Fibroblast of villous mesenchyme (primary cell): ENCODE data around the gene STX3. TPM values are rescaled to one million over a fixed set of nuclear protein-coding genes. Genes with fewer than 3 reads are reported as not detected.
A peak's percentile ranks its signal among the peaks of the same experiment; 100 is the strongest.

Source experiments
- DNase-seq: peaks from one replicate; pipeline ENCODE4 v3.0.0-alpha.2; 2010; ENCODE audit warnings: low read depth
- H3K4me3 ChIP-seq: 2 replicates; pipeline ENCODE4 v1.5.1; 2011; ENCODE audit warnings: low read depth, mild to moderate bottlenecking, low read length
- CTCF ChIP-seq: IDR thresholded peaks from 2 replicates; pipeline ENCODE4 v1.5.1; 2012; ENCODE audit warnings: low read depth, mild to moderate bottlenecking, low read length; ENCODE audit not compliant: insufficient read depth
- total RNA-seq: library from RNA; depleted of rRNA; stranded (reverse); fragments of >200 nt; gene quantifications from 2 replicates; pipeline ENCODE4 v1.2.3, GENCODE V29; 2012

The STX3 gene
- total RNA-seq, 1 donor = 33.7 TPM

GRCh38 chr11:59785818-59786217 lies 30.6 kb downstream of the STX3 start:
- TF ChIP-seq CTCF = no peak
- no peak for DNase-seq
- H3K4me3 ChIP-seq = no peak overlapping the region

- DNase-seq = no peak
- no peak for TF ChIP-seq CTCF
- no peak overlapping the region for H3K4me3 ChIP-seq
Observed at GRCh38 chr11:59787255-59787588, 32.0 kb downstream of the STX3 start.

GRCh38 chr11:59787816-59788215 lies 32.6 kb downstream of the STX3 start:
- TF ChIP-seq CTCF = no peak
- DNase-seq = peak; percentile 70
- H3K4me3 ChIP-seq = no peak overlapping the region

GRCh38 chr11:59791639-59792038 lies 36.5 kb downstream of the STX3 start:
- DNase-seq = peak; percentile 72
- H3K4me3 ChIP-seq = no peak overlapping the region
- no peak for TF ChIP-seq CTCF

- no peak overlapping the region for H3K4me3 ChIP-seq
- no peak for DNase-seq
- no peak for TF ChIP-seq CTCF
Observed at GRCh38 chr11:59792507-59792906, 37.3 kb downstream of the STX3 start.

- TF ChIP-seq CTCF = no peak
- no peak for DNase-seq
- H3K4me3 ChIP-seq = no peak overlapping the region
Observed at GRCh38 chr11:59794417-59794816, 39.2 kb downstream of the STX3 start.

- no peak for TF ChIP-seq CTCF
- no peak overlapping the region for H3K4me3 ChIP-seq
- DNase-seq = no peak
Observed at GRCh38 chr11:59800390-59801025, 45.3 kb downstream of the STX3 start.
